ENCODE measurements around the gene CADM1.

CADM1 gene

DNA sequence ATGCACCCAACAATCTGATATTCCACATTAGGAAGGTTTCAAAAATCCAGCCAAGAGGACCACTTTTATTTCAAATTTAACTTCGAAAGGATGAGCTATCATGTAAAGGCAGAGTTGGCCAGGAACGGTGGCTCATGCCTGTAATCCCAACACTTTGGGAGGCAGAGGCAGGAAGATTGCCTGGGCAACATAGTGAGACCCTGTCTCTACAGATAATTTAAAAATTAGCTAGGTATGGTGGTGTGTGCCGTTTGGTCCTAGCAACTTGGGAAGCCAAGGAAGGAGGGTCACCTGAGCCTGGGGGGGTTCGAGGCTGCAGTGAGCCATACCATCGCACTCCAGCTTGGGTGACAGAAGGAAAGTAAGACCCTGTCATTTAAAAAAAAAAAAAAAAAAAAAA, 96.7 kb downstream of the CADM1 start:
- DNase-seq (ENCODE audit: low read depth, low spot score) = no peak

DNA sequence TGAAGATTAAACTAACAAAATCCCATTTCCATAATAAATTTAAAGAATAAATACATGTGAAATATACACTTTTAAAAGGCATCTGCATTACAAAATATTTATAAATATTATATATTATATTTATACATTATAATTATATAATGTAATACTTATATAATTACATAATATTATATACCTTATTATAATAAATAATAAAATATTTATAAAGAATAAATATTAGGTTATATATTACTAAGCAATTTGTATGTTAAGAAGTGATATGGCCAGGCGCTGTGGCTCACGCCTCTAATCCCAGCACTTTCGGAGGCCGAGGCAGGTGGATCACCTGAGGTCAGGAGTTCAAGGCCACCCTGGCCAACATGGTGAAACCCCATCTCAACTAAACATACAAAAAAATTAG, 97.8 kb downstream of the CADM1 start:
- DNase-seq (ENCODE audit: low read depth, low spot score) = no peak

DNA sequence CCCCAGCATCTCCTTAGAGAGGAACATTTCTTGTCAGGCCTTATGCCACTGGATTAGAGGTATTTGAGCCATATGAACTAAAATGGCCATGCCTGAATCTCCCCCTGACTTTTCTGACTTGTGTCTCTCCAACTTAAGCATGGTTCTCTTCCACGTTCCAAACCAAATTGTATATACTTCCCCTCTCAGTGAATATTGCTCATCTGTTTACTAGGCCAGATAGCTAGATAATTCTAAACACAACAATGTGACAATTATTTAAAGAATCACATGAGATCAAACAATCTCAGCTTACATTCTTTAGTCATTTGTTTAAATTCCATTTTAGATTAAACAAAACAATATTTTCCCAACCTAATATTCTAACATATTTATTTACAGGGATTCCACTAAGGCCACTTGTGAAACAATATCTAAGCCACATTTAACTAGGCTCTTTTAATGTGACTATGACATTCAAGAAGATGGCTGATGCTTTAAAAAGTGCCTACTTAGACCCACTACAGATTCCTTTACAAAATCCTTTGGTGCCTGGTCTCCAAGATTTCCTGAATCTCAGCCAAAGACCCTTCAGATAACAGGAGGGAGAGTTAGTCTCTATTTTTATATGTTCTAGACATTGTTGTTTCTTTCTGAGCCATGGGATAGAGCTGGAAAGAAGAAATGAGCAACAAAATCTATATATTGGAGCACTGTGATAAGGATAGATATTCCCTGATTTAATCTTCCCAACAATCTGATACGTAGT, 105.7 kb downstream of the CADM1 start:
- no peak for DNase-seq (ENCODE audit: low read depth, low spot score)

DNA sequence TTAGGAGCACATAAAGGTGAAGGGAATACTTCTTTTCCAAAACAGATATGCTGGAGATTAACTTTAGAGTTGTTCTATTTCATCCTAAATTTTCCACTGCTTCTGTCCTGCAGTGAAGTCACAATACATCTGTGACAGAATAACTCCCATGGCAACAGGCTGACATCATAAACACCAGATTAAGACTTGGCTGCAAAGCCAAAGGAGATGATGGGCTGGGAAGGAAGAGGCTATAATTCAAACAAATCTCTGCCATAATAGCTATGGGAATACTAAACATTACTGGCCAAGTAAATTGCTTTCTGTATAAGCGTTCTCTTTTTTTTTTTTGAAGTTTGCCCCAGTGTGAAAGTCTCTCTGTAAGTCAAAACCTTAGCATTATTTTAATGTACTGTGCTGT, 107.7 kb downstream of the CADM1 start:
- DNase-seq (ENCODE audit: low read depth, low spot score) = no peak

DNA sequence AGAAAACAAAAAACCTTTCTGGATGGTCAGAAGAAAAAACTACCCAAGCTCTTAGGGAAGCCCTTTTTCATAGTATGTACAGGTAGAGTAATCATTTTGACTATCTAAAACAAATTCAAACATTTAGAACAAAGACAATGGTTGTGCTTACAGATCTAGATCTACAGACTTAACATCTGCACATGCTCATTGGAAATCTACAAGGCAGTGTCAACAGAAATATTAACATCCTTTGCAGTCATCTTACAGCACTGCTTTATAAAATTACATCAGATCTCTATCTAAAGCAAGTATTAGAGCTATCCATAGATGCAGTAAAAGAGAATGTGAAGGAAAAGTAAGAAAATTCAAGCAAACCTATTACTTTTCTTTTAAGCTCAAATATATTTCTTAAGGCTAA, 110.3 kb downstream of the CADM1 start:
- DNase-seq (ENCODE audit: low read depth, low spot score) = no peak

DNA sequence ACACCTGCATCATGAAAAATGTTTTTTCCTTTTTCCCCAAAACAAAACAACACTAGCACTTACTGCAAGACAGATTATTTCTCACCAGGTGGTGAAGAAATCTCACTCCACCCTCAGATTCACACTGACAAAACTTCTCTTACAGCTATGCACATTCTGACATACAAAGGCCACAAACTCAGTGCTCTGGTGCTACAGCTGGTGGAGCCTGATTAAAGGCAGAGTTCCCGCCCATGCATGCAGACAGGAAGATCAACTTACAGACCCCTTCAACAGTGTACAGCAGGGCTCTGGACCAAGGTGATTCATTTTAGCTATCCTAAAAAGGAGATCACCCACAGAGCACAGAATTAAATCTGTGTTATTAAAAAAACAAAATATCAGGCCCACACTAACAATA, 112.6 kb downstream of the CADM1 start:
- no peak for DNase-seq (ENCODE audit: low read depth, low spot score)

DNA sequence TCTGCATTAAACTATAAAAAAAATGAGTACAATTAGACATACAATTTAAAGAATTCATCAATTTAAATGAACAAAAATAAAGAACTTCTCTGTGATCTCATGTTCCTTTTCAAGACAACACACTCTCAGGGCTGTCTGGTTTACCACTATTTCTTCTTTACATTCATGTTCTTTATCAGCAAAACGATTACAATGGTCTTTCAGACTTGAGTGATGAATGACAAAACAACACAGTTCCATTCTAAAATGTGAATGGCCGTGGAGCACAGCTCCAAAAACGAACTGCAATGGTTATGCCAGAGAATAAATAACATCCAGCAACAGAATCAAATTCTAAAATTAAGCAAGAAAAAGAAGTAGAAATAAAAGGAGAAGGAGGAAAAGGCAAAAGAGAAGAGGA, 113.1 kb downstream of the CADM1 start:
- no peak for DNase-seq (ENCODE audit: low read depth, low spot score)

DNA sequence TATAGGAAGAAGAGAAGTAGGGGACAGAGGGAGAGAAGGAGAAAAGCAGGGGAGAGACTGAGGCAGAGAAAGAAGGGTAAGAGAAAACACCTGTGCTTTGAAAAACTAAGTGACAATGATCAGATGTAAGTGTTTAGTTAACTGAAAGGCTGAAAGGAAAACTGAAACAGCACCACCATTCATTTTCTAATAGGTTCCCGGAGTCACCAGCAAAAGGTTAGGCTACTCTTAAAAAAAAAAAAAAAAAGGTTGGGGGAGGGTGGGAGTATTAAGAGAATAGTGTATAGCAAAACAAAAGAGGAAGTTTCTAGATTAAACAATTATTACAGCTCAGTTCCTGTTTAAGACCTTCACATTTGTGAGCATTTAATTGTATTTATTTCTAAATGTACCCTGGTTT, 113.8 kb downstream of the CADM1 start:
- no peak for DNase-seq (ENCODE audit: low read depth, low spot score)

DNA sequence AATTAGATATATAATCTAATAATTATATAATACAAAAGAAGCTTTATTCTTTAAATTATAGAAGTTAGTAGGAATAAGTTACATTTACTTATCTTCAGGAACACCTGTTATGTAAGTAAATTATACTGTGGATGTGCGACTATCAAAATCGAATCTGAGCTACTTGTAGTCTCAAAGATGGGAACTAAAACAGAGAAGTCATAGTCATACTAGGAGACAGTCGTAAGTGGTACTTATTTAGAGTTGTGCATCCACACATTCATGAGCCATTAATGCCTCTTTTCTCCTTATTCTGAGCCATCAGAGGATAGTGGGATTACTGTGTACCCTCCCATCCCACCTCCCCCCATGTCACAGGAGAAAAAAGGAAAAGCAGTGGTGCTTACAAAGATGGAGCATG, 114.4 kb downstream of the CADM1 start:
- no peak for DNase-seq (ENCODE audit: low read depth, low spot score)

DNA sequence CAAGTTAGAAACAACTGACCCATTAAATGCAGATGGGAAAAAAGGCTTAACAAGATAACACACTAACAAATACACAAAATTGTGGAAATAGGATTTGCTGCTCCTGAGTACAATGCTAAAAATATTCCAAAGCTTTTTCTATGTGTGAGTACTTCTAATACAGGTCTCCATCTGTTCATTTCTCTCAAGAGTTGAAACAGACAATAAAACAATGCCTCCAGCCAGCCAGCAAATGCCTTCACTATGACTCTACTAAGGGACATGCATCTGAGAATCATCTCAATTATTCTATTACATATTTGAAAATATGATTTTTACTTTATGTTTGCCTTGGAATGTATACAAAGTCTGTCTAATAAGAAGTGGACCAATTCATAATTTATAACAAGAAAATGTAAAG, 119.0 kb downstream of the CADM1 start:
- DNase-seq (ENCODE audit: low read depth, low spot score) = no peak

DNA sequence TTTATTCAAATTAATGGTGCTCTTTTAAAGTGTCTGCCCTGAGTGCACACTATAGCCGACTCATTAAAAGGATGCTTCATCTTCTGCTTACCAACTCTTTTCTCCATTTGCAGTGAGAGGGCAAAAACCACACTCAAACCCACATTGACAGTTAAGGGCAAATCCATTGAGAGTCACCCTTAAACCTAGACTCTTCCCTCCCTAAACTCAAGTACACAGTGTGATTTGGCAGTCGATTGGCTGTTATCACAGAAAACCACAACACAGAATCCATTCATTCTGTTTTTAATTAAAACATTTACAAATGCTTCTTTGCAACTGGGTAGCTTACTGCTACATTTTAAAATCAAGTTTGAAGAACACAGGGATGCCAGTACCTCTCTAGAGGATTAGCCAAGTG, 120.0 kb downstream of the CADM1 start:
- peak; percentile 42 for DNase-seq (ENCODE audit: low read depth, low spot score)

DNA sequence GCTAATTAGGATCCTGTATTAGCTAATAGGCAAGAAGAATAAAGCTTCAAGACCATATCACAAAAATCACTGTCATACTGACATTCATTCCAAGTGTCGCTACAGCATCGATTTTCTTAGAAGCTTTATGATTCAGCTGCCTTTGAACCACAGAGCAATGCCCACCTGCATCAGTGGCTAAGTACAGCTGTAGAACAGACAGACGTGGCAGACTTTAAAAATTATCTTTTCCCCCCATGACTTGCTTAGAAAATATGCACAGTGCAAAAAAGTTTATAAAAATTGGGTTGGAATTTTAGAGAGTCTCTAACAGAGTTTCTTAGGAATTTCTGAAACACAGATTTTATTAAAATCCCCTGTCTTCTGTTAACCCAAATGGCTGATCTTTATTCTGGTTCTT, 120.8 kb downstream of the CADM1 start:
- no peak for DNase-seq (ENCODE audit: low read depth, low spot score)

DNA sequence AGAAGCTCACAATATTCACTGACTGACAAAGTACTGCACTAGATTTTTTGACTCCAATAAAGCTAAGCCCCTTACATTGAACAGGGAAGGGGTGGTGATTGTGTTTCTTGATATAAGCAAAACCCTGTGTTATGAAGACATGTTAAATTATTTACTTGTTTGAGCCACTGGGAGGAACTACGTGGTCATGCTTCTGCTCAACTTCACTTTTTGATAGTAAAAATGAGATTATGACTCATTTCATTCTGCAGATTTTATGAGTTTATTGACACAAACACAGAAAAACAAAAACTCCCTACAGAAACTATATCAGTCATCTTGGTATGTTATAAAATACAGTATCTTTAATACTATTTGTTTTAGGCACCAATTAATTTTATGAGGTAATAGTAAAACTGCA, 124.7 kb downstream of the CADM1 start:
- DNase-seq (ENCODE audit: low read depth, low spot score) = no peak

DNA sequence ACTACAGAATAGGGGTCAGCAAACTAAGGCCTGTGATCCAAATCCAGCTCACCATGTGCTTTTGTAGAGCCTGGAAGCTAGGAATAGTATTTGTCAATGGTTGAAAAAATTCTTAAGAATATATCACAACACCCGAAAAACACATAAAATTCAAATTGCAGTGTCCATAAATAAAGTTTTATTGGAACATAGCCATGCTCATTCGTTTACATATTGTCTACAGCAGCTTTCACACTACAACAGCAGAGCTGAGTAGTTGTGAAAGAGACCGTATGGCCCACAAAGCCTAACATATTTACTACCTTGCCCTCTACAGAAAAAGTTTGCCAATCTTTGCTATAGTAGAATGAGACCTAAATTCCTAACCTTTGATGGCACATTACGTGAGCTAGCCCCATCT, 125.7 kb downstream of the CADM1 start:
- no peak for DNase-seq (ENCODE audit: low read depth, low spot score)

DNA sequence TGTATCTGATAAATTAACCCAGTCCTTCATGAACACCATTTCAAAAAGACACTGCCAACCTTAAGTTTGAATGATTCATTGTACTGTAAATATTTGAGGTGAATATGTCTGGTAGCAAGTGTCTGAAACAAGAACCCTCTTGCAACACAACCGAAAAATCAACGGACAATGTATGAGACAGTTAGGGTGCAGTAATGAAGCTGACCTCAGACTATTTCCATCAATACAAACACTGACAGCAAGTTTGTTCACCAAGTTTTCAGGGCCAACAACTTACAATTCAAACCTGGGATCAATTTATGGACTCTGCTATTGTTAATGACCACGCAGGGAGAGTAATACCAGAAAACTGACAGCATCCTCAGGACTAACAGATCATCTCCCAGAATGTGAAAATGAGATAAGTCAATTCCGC, 126.3 kb downstream of the CADM1 start:
- DNase-seq (ENCODE audit: low read depth, low spot score) = peak; percentile 29

DNA sequence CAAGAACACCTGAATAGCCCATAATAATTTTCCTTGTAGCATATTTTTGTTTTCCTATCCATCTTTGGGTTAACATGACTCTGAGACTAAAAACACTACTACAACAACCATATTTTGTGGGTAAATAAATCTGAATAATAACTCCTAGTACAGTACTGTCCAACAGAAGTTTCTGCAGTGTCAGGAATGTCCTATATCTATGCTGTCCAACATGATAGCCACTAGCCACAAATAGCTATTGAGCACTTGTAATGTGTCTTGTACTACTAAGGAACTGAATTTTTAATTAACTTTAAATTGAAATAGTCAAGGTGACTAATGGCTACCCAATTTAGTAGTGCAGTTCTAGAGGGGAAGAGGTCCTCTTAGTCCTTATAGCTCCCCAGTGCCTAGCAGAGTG, 135.6 kb downstream of the CADM1 start:
- no peak for DNase-seq (ENCODE audit: low read depth, low spot score)

DNA sequence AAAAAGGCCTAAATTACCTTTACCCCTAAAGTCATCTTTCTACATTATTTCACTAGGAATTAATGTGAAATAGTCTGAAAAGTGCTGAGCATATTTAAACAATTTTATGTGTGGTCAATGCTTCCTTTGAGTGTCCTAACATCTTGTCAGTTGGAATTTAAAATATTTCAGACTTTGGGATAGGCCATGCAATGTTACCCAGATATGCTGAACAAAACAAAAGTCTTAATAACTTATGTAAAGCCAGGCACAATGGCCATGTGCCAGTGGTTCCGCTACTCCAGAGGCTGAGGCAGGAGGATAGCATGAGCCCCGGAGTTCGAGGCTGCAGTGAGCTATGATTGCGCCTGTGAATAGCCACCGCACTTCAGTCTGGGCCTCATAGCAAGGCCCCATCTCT, 137.4 kb downstream of the CADM1 start:
- DNase-seq (ENCODE audit: low read depth, low spot score) = peak; percentile 42

DNA sequence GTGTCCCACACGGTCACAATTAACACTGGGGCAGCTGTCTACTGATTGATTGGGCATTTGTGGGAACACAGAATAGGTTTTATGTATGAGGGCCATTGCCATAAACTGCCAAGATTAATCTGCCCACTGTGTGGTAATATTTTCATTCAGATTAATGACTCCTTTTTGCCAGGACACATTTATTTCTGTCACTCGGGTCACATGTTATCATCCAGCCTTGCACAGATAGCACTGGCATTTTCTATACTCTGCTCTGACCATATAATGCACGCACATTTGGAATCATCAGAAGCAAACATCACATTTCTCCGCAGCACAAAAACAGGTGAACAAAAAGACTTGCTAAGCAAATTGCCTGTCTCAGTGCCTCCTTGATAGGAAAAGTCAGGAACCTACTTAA, 138.3 kb downstream of the CADM1 start:
- no peak for DNase-seq (ENCODE audit: low read depth, low spot score)

DNA sequence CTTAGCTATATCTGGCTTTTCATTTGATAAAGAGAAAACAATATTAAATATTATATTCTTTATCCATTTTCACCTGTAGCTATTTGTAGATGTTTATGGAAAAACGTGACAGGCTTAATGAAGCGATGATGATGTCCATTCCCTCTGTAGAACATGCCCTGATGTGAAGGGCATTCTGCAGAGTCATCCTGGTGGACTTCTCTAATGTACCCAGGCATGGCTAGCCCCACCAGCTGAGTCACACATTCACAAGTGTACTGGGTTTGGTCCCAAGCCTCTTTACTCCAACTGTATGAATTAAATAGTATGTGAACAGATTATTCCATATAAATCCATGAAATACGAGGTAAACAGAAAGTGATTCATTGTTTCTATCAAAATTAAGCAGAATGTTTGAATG, 139.3 kb downstream of the CADM1 start:
- peak; percentile 28 for DNase-seq (ENCODE audit: low read depth, low spot score)

DNA sequence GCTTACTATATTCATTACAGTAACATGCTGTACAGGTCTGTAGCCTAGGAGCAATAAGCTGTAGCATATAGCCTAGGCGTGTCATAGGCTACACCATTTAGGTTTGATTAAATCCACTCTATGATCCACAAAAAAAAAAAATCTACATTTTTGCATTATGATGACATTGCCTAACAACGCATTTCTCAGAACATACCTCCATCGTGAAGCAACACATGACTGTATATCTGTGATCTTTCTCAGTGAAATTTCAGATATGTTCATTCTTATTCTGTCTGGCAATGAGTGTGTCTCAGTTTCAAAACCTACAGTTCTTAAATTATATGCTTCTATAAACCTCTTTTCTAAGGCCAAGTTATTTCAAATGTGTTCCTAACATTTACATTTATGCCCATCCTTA, 140.3 kb downstream of the CADM1 start:
- DNase-seq (ENCODE audit: low read depth, low spot score) = no peak

DNA sequence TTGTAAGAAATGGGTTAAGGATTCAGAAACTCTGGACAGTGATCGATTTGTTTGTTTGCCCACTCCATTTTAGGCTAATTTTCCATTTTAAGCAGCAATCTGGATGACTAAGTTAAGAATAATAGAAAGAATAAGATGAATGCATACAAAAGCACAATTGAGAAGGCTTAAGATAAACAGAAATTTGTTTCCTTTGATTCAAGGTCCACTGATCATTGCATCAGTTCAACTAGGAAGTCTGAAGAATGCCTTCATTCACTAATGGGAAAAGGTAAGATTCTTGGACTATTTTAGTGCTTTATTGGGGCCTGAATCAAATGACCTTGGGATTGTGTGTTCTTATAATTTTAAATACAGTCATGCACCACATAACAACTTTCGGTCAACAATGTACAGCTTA, 140.8 kb downstream of the CADM1 start:
- DNase-seq (ENCODE audit: low read depth, low spot score) = peak; percentile 33

DNA sequence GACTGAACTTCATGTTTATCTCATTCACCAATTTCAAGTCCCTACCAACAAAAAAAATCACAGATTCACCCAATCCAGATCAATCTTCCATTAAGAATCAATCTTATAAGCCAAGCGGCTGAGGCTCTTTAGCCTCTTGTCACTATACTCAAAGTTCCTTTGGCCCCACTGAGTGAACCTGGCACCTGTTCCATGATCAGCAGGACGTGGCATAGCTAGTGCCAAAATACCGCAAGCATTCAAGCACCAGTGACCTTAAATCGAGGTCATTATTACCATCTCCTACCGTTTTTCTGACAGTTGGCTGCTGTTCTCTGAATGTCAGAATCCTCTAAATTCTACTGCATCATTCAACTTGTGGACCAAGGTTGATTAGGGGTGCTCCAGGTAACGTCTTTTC, 141.2 kb downstream of the CADM1 start:
- no peak for DNase-seq (ENCODE audit: low read depth, low spot score)

DNA sequence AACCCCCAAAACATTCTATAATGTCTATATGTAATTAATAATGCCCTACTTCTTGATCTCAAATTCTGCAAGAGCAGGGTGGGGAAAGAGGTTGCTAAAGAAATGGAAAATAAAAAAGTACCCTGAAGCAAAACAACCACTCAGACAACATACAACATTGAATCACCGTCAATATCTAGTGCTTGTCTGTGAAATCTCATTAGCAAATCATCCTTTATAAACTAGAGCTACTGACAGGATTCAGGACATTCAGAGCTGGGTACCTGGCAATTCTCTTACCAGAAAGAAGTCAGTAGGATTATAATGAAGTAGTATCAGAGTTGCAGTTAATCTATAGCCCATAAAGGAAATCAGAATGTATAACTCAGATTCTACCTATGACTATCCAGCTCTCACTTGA, 143.2 kb downstream of the CADM1 start:
- DNase-seq (ENCODE audit: low read depth, low spot score) = no peak

DNA sequence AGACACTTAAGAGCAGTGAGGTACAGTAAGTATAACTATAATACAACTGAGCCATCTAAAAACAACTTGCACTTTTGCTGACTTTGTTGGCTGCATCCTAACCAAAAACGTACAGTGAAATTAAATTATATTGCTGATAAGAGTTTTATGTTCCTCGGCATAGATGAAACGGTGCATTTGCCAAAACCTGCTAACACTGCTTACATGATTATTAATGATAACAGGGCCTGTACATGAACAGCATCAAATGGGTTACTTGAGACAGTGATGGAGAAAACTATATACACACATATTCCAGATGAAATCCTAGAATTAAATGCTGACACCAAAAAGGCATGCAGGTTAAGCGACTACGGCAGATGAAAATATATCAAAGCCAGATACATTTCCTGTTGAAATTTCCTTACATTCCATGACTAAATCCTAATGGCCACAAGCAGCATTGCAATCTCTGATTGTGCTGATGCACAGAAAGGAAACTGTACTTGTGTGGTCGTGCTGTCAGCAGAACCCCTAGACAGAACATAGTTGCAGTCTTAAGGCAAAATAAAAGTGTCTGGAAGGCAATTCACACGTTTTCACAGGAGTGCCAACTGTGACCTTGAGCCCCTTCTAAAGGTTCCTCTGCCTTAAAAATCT, 143.9 kb downstream of the CADM1 start:
- DNase-seq (ENCODE audit: low read depth, low spot score) = peak; percentile 28
